Measurements from ENCODE around the gene SLC12A1.

GRCh38 chr15:48191574-48192225 lies 14.4 kb upstream of the SLC12A1 start, which contains the start of gene CTXN2:
- TF ChIP-seq CTCF (IDR thresholded peaks at IDR 0.05; ENCODE audit: low read length), result no peak
- TF ChIP-seq EZH2 (optimal IDR thresholded peaks at IDR 0.05; ENCODE audit: low read depth, low read length), result no peak

Data from MM.1S (cell line).